HepG2 (cell line): ENCODE data around the gene ERCC6. TPM values are rescaled to one million over a fixed set of nuclear protein-coding genes. Genes with fewer than 3 reads are reported as not detected.

Experiments used
- ETV5 ChIP-seq: IDR thresholded peaks from 2 replicates; pipeline ENCODE4 v1.6.1; 2018; ENCODE audit warnings: missing biosample characterization, missing genetic modification reagents, inconsistent platforms, borderline replicate concordance
- NFKB2 ChIP-seq: sonication (generic); formaldehyde crosslinking; IDR thresholded peaks from 2 replicates; pipeline ENCODE4 v1.4.0; 2020; ENCODE audit warnings: missing genetic modification reagents, borderline replicate concordance
- POGK ChIP-seq: sonication (generic); formaldehyde crosslinking; conservative IDR thresholded peaks from 2 replicates; pipeline ENCODE4 v1.8.0; 2022; ENCODE audit warnings: mild to moderate bottlenecking, moderate library complexity, missing genetic modification reagents
- PRDM10 ChIP-seq: sonication (generic); formaldehyde crosslinking; IDR thresholded peaks from 2 replicates; pipeline ENCODE4 v1.4.0; 2020; ENCODE audit warnings: low read depth, missing genetic modification reagents
- PRMT3 ChIP-seq: sonication (generic); formaldehyde crosslinking; IDR thresholded peaks from 2 replicates; pipeline ENCODE4 v1.8.1; 2022; ENCODE audit warnings: low read depth, mild to moderate bottlenecking, moderate library complexity, missing genetic modification reagents, borderline replicate concordance
- SIX1 ChIP-seq: sonication (generic); formaldehyde crosslinking; IDR thresholded peaks from 2 replicates; pipeline ENCODE4 v1.4.0; 2020; ENCODE audit warnings: missing genetic modification reagents, borderline replicate concordance
- TCF7 ChIP-seq: sonication (generic); IDR thresholded peaks from 2 replicates; pipeline ENCODE4 v1.6.1; 2016; ENCODE audit warnings: antibody characterized with exemption, low read depth
- ZBTB37 ChIP-seq: sonication (generic); formaldehyde crosslinking; IDR thresholded peaks from 2 replicates; pipeline ENCODE4 v1.4.0; 2020; ENCODE audit warnings: mild to moderate bottlenecking, missing genetic modification reagents
- ZNF331 ChIP-seq: sonication (generic); formaldehyde crosslinking; IDR thresholded peaks from 2 replicates; pipeline ENCODE4 v1.4.0; 2020; ENCODE audit warnings: missing genetic modification reagents
- polyA plus RNA-seq, 8 experiments: library from polyadenylated mRNA; depleted of rRNA in 3 of 8; stranded (reverse) in 7 of 8; unstranded in 1 of 8; fragments of >200 nt; fragmentation: Illumina TruSeq in 4 of 8; extraction: Trizol in 4 of 8; gene quantifications; 2 replicates each; pipeline versions ENCODE4 v1.2.1 to v1.2.3, GENCODE V29; 2011 to 2016; ENCODE audit warnings: low read depth in 4 of 8, missing spikeins in 1 of 8, mixed read lengths in 1 of 8; ENCODE audit not compliant: insufficient read depth in 1 of 8
- total RNA-seq, 5 experiments: library from RNA; depleted of rRNA; stranded (reverse); fragments of >200 nt; fragmentation: Illumina TruSeq; extraction: Trizol; gene quantifications; 2 replicates each; pipeline ENCODE4 v1.2.3, GENCODE V29; 2016; ENCODE audit warnings: low read depth in 1 of 5
- TF ChIP-seq, protein P1 (sequence below): sonication (generic); formaldehyde crosslinking; IDR thresholded peaks from 2 replicates; pipeline ENCODE4 v1.4.0; 2020; ENCODE audit warnings: mild to moderate bottlenecking, low read depth, missing genetic modification reagents
- TF ChIP-seq, protein P2 (sequence below): sonication (generic); formaldehyde crosslinking; conservative IDR thresholded peaks from 2 replicates; pipeline ENCODE4 v1.4.0; 2020; ENCODE audit warnings: missing genetic modification reagents

Gene ERCC6
- total and polyA plus RNA-seq, 2 of the 13 experiments (the other 11 are each of a cell fraction or from before 2014, with no cell fraction given): 5.1 to 9.8 TPM

DNA sequence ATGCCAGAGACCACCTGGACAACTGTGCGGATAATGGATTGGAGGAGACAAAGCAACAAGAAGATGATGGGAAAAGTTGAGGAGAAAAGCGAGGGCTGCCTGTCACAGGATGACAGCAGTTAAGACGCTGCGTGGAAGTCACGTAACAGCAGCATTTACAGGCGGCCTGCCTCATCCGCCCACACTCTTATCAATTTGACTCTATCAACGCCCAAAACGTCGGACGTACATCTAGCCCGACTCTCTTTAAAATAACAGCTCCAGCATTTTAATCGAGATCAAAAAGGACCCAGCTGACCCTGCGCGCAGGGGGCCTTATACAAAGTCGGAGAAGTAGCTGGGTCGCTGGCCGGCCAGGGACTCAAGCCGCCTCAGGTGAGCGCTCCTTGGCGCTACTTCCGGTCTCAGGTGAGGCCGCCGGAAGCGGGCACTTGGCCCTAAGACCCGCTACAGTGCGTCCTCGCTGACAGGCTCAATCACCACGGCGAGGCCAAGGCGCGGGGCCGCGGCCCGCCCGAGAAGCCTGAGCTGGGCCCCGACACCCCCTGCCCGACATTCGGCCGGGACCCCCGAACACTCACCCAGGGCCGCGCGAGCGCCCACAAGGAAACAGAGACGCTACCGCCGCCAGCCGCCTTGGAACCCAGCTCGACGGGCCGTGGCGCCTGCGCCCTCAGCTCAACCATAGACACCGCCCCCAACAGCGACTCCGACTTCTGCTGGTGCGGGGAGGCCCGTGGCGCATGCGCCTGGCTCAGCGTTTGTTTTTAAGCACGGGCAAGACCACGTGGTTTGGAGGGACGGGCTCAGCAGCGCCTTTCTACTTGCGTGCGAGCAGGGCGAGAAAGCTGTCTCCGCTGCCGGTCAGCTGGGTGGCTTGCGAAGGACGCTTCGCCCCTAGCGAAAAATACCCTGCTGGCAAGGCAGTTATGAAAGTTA lies at the start of gene ERCC6 (continued):
- TF ChIP-seq SIX1 (CRISPR knock-in tag): no peak
- peak; percentile 99 for TF ChIP-seq ZNF331 (CRISPR knock-in tag)
- TF ChIP-seq, protein P1, sequence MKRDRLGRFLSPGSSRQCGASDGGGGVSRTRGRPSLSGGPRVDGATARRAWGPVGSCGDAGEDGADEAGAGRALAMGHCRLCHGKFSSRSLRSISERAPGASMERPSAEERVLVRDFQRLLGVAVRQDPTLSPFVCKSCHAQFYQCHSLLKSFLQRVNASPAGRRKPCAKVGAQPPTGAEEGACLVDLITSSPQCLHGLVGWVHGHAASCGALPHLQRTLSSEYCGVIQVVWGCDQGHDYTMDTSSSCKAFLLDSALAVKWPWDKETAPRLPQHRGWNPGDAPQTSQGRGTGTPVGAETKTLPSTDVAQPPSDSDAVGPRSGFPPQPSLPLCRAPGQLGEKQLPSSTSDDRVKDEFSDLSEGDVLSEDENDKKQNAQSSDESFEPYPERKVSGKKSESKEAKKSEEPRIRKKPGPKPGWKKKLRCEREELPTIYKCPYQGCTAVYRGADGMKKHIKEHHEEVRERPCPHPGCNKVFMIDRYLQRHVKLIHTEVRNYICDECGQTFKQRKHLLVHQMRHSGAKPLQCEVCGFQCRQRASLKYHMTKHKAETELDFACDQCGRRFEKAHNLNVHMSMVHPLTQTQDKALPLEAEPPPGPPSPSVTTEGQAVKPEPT (CRISPR knock-in tag): no peak; the same call in 1 of the 2 replicates
- no peak for TF ChIP-seq PRMT3 (CRISPR knock-in tag)
- TF ChIP-seq POGK (CRISPR knock-in tag): peak; percentile 67; the same call in 1 of the 2 replicates
- TF ChIP-seq ZBTB37: no peak
- no peak for TF ChIP-seq PRDM10
- TF ChIP-seq, protein P2, sequence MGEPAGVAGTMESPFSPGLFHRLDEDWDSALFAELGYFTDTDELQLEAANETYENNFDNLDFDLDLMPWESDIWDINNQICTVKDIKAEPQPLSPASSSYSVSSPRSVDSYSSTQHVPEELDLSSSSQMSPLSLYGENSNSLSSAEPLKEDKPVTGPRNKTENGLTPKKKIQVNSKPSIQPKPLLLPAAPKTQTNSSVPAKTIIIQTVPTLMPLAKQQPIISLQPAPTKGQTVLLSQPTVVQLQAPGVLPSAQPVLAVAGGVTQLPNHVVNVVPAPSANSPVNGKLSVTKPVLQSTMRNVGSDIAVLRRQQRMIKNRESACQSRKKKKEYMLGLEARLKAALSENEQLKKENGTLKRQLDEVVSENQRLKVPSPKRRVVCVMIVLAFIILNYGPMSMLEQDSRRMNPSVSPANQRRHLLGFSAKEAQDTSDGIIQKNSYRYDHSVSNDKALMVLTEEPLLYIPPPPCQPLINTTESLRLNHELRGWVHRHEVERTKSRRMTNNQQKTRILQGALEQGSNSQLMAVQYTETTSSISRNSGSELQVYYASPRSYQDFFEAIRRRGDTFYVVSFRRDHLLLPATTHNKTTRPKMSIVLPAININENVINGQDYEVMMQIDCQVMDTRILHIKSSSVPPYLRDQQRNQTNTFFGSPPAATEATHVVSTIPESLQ (CRISPR knock-in tag): no peak
- no peak for TF ChIP-seq TCF7
- TF ChIP-seq ETV5 (CRISPR knock-in tag): peak; percentile 64; the same call in 1 of the 2 replicates
- peak; percentile 66; the same call in 1 of the 2 replicates for TF ChIP-seq NFKB2 (CRISPR knock-in tag)
